B cell (primary cell): ENCODE results near the gene PELI2. TPM values are rescaled to one million over a fixed set of nuclear protein-coding genes. Genes with fewer than 3 reads are reported as not detected.

Source experiments
- ATAC-seq: fragments of 200-7000 bp; cut with Tn5 transposase; one replicate; pipeline ENCODE4 v1.10.0; 2021; ENCODE audit warnings: low read depth, mild to moderate bottlenecking, moderate number of reproducible peaks, moderate library complexity
- CTCF ChIA-PET: fragments of 350-600 bp; sonication (Branson Sonifier 250); formaldehyde crosslinking; loops from one replicate; lab custom pipeline; 2021; ENCODE audit warnings: antibody characterized with exemption, inconsistent platforms; lab: Charles Lee
- POLR2A ChIA-PET: fragments of 350-600 bp; sonication (Branson Sonifier 250); formaldehyde crosslinking; loops from one replicate; lab custom pipeline; 2021; ENCODE audit warnings: antibody characterized with exemption; lab: Charles Lee
- DNase-seq: peaks from one replicate; pipeline ENCODE4 v3.0.0; 2013
- H2AFZ ChIP-seq: 2 replicates; pipeline ENCODE4 v1.6.1; 2012; ENCODE audit warnings: mild to moderate bottlenecking, low read depth, low read length; ENCODE audit not compliant: insufficient read depth, poor library complexity, severe bottlenecking
- H3K27ac ChIP-seq, 2 donors: 1 replicate in 1 of 2; 2 replicates in 1 of 2; pipeline ENCODE4 v1.5.1; 2012 to 2013; ENCODE audit warnings: low read length in 2 of 2, mild to moderate bottlenecking in 2 of 2, moderate library complexity in 1 of 2
- H3K27me3 ChIP-seq, 4 experiments: fragments of 200-600 bp in 1 of 4; sonication (generic) in 1 of 4; replicated peaks in 1 of 4; 1 replicate in 2 of 4; 2 replicates in 2 of 4; pipeline versions ENCODE4 v1.6.1 to v1.7.0; 2013 to 2016; ENCODE audit warnings: low read length in 3 of 4, mild to moderate bottlenecking in 2 of 4, mixed read lengths in 1 of 4, moderate library complexity in 1 of 4; ENCODE audit not compliant: insufficient read depth in 4 of 4, control insufficient read depth in 3 of 4; ENCODE audit errors: control extremely low read depth in 1 of 4
- H3K36me3 ChIP-seq, 2 experiments: replicated peaks in 1 of 2; 1 replicate in 1 of 2; 2 replicates in 1 of 2; pipeline versions ENCODE4 v1.6.1 to v1.7.1; 2013; ENCODE audit warnings: low read length in 1 of 2; ENCODE audit not compliant: insufficient read depth in 2 of 2, control insufficient read depth in 1 of 2; ENCODE audit errors: control extremely low read depth in 1 of 2, extremely low read depth in 1 of 2
- H3K4me1 ChIP-seq, 2 donors: fragments of 200-600 bp in 1 of 2; sonication (generic) in 1 of 2; 1 replicate in 1 of 2; 2 replicates in 1 of 2; pipeline versions ENCODE4 v1.5.1 to v1.6.1; 2013 to 2017; ENCODE audit warnings: low read length in 2 of 2; ENCODE audit not compliant: control insufficient read depth in 2 of 2, insufficient read depth in 2 of 2
- H3K4me2 ChIP-seq: replicated peaks from 2 replicates; pipeline ENCODE3; 2012; ENCODE audit warnings: mild to moderate bottlenecking, low read depth, low read length; ENCODE audit not compliant: poor library complexity, severe bottlenecking
- H3K4me3 ChIP-seq, 5 experiments: fragments of 200-600 bp in 1 of 5; sonication (generic) in 1 of 5; 1 replicate in 3 of 5; 2 replicates in 2 of 5; pipeline versions ENCODE4 v1.5.1 to v1.7.0; 2011 to 2016; ENCODE audit warnings: low read length in 4 of 5, mild to moderate bottlenecking in 4 of 5, low read depth in 2 of 5, control low read depth in 1 of 5, moderate library complexity in 1 of 5; ENCODE audit not compliant: insufficient read depth in 1 of 5; ENCODE audit errors: control extremely low read depth in 1 of 5, extremely low read depth in 1 of 5
- H3K79me2 ChIP-seq: fragments of 200-600 bp; sonication (generic); one replicate; pipeline ENCODE4 v1.6.0; 2016; ENCODE audit warnings: low read length; ENCODE audit not compliant: control insufficient read depth, insufficient read depth
- H3K9ac ChIP-seq: fragments of 200-600 bp; sonication (generic); 2 replicates; pipeline ENCODE4 v1.6.1; 2017; ENCODE audit warnings: mild to moderate bottlenecking, low read length, moderate library complexity
- H3K9me3 ChIP-seq, 3 donors: one replicate each; pipeline versions ENCODE4 v1.6.1 to v1.7.1; 2013; ENCODE audit warnings: low read length in 2 of 3; ENCODE audit not compliant: control insufficient read depth in 2 of 3, insufficient read depth in 1 of 3; ENCODE audit errors: control extremely low read depth in 1 of 3
- H4K20me1 ChIP-seq: 2 replicates; pipeline ENCODE4 v1.6.0; 2012; ENCODE audit warnings: mild to moderate bottlenecking, low read length; ENCODE audit not compliant: insufficient read depth, control insufficient read depth, poor library complexity, severe bottlenecking
- H3K27ac Mint-ChIP-seq: one replicate; pipeline ENCODE4 v1.8.0; 2021; ENCODE audit warnings: mixed read lengths
- H3K27me3 Mint-ChIP-seq: one replicate; pipeline ENCODE4 v1.8.0; 2021; ENCODE audit warnings: mixed read lengths
- H3K4me1 Mint-ChIP-seq: one replicate; pipeline ENCODE4 v1.8.0; 2021; ENCODE audit warnings: mixed read lengths
- H3K4me3 Mint-ChIP-seq: one replicate; pipeline ENCODE4 v1.8.0; 2021; ENCODE audit warnings: mixed read lengths
- H3K9me3 Mint-ChIP-seq: one replicate; pipeline ENCODE4 v1.8.0; 2022; ENCODE audit warnings: mixed read lengths; ENCODE audit not compliant: insufficient read depth
- EZH2 ChIP-seq: IDR thresholded peaks from 2 replicates; pipeline ENCODE4 v1.6.1; 2012; ENCODE audit warnings: borderline replicate concordance, low read depth, mild to moderate bottlenecking, moderate library complexity, low read length; ENCODE audit not compliant: insufficient read depth, poor library complexity, severe bottlenecking
- WGBS: methylation state at CpG from one replicate; pipeline ENCODE4 v1.1.5; 2013; ENCODE audit warnings: missing lambda C conversion rate; ENCODE audit not compliant: insufficient coverage; 5-methylcytosine and 5-hydroxymethylcytosine counted together
- intact Hi-C: fragments of 100-400 bp; cut with micrococcal nuclease; formaldehyde crosslinking; loops from one replicate; pipeline ENCODE4 v1.10.0; 2022
- polyA plus RNA-seq: library from polyadenylated mRNA; depleted of rRNA; stranded (reverse); fragments of >200 nt; gene quantifications from 2 replicates; pipeline ENCODE4 v1.2.3, GENCODE V29; 2012
- total RNA-seq, 2 donors: library from RNA; stranded (reverse); fragments of 120-200 nt in 1 of 2; gene quantifications; 1 replicate in 1 of 2; 2 replicates in 1 of 2; pipeline versions ENCODE4 v1.2.3 to v1.2.4, GENCODE V29; 2013 to 2022
- TF ChIP-seq, protein P1 (sequence below): fragments of 200-600 bp; IDR thresholded peaks from one replicate; pipeline ENCODE4 v1.8.0; 2022; ENCODE audit warnings: antibody characterized with exemption, mild to moderate bottlenecking

PELI2 gene
- total and polyA plus RNA-seq, 2 donors (not counting 1 experiment from before 2014, with no cell fraction given): 5.7 to 13.4 TPM

DNA sequence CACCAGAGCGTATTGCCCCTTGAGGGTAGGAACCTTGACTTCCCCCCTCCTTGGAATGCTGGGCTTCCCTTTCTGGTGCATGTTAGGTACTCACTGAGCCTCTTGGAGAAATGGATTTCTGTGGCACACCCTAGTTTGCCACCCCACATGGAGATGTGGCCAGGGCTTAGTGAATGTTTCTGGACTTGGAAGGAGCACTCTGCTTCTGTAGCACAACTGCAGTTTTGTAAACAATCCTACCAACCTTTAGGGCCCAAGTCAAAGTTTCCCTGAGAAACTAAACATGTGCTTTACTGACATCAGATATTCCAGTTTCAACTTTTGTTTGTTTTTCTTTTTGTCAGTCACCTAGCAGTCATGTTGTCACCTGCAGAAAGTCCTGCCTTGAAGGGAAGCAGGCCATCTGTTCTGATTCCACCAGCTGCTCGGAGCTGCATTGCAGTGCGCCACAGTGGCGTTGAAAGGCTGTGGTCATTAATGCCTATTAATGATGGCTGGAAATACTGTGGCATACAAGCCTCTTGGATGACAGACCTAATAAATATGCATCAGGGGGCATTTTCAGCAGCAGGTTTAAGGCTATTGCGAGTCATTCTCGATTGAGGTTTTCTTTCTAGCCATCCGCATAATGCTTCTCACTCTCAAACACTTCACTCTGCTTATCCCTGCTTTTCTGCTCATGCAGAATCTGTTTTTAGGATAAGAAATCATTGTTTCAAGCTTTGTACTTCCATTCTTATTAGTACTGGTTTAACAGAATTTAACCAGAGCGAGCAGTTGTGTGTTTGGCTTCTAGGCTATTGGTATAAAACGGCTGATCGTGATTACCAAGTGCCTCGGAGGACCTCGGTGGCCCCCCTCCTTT is 7.8 kb downstream of the PELI2 start:
- Histone ChIP-seq H3K36me3 (no peaks in the 10 kb centered on the region), H2AFZ (no peak overlapping the region), H3K79me2 (peaks cover 89% of the 10 kb centered on the region), H4K20me1 (peaks cover 52% of the 10 kb centered on the region), H3K27me3 (peaks cover 0 to 4% (median 0%) of the 10 kb centered on the region in 4 experiments), H3K4me2 (no peak overlapping the region), H3K4me3 (no peak overlapping the region), H3K9ac (no peak overlapping the region), H3K4me1 (peaks cover 5 to 8% of the 10 kb centered on the region in 2 donors), H3K9me3 (no peaks in the 10 kb centered on the region), H3K27ac (no peak overlapping the region)
- TF ChIP-seq EZH2: no peak
- TF ChIP-seq, protein P1, sequence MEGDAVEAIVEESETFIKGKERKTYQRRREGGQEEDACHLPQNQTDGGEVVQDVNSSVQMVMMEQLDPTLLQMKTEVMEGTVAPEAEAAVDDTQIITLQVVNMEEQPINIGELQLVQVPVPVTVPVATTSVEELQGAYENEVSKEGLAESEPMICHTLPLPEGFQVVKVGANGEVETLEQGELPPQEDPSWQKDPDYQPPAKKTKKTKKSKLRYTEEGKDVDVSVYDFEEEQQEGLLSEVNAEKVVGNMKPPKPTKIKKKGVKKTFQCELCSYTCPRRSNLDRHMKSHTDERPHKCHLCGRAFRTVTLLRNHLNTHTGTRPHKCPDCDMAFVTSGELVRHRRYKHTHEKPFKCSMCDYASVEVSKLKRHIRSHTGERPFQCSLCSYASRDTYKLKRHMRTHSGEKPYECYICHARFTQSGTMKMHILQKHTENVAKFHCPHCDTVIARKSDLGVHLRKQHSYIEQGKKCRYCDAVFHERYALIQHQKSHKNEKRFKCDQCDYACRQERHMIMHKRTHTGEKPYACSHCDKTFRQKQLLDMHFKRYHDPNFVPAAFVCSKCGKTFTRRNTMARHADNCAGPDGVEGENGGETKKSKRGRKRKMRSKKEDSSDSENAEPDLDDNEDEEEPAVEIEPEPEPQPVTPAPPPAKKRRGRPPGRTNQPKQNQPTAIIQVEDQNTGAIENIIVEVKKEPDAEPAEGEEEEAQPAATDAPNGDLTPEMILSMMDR: no peak
- intact Hi-C loops: no loop called here
- ATAC-seq (no peak), DNase-seq (no peak)
- Mint-ChIP-seq H3K27me3 (peaks cover 3% of the 10 kb centered on the region), H3K4me3 (no peak overlapping the region), H3K9me3 (no peaks in the 10 kb centered on the region), H3K27ac (no peak overlapping the region), H3K4me1 (peaks cover 44% of the 10 kb centered on the region)
- ChIA-PET CTCF (no interaction called here), POLR2A (interaction anchor here (1.2 kb wide), 1 partner anchor 8 kb away, joined by 6 read pairs; the partner anchor contains the start of gene PELI2)
- 94% methylated on average over 4 of the region's 12 CpGs for WGBS

DNA sequence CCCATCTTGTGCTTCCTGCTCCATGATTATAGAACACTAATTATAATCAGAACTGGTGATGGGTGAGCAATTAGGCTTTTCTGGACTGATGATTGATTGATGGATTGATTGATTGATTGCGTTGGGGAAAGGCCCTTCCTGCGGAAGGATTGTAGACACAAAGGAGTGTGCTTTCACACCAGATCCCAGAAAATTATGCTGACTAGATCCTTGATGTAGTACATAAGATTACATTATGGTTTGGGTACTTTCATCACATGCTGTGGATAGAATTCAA is 8.4 kb downstream of the PELI2 start:
- no peak overlapping the region for H3K4me3 ChIP-seq
- Mint-ChIP-seq H3K4me3 (no peak overlapping the region), H3K4me1 (peaks cover 48% of the 10 kb centered on the region), H3K9me3 (no peaks in the 10 kb centered on the region), H3K27ac (no peak overlapping the region), H3K27me3 (peaks cover 4% of the 10 kb centered on the region)
- ChIA-PET POLR2A (interaction anchor here (1.2 kb wide), 1 partner anchor 8 kb away, joined by 6 read pairs; the partner anchor contains the start of gene PELI2), CTCF (no interaction called here)
- H3K9me3 ChIP-seq: no peaks in the 10 kb centered on the region
- peaks cover 9 to 11% of the 10 kb centered on the region in 2 donors for H3K4me1 ChIP-seq
- H3K36me3 ChIP-seq: no peaks in the 10 kb centered on the region
- no peak overlapping the region for H3K9ac ChIP-seq
- intact Hi-C loops: no loop called here
- ATAC-seq: no peak
- no peak overlapping the region for H3K4me2 ChIP-seq
- H3K79me2 ChIP-seq: peaks cover 89% of the 10 kb centered on the region
- H2AFZ ChIP-seq: no peak overlapping the region
- peaks cover 0 to 4% (median 0%) of the 10 kb centered on the region in 4 experiments for H3K27me3 ChIP-seq
- no peak overlapping the region for H3K27ac ChIP-seq
- H4K20me1 ChIP-seq: peaks cover 54% of the 10 kb centered on the region
- WGBS: 100% methylated on average over 1 of the region's 2 CpGs
- DNase-seq: no peak
- TF ChIP-seq EZH2: no peak
